Erythroblast (primary cell): ENCODE measurements around the gene LSS.
A peak's percentile ranks its signal among the peaks of the same experiment; 100 is the strongest.

Source experiments
- DNase-seq, 2 experiments: peaks; one replicate each; lab custom pipeline; 2025; lab: John Stamatoyannopoulos, UW
- GATA1 ChIP-seq: IDR thresholded peaks from 2 replicates; pipeline ENCODE4 v1.6.1; 2011; ENCODE audit warnings: low read depth, mild to moderate bottlenecking, control low read depth, low read length, moderate library complexity
- POLR2A ChIP-seq: IDR thresholded peaks from 2 replicates; pipeline ENCODE4 v1.6.1; 2011; ENCODE audit warnings: mild to moderate bottlenecking, low read length

The LSS gene

GRCh38 chr21:46228345-46229051 is at the start of gene LSS:
TSS of gene LSS (minus strand) at chr21:46228774. CDS start at chr21:46228745, 29 bp downstream.
- DNase-seq, result peak; percentile 94 to 97
- TF ChIP-seq POLR2A, result peak; percentile 28
- TF ChIP-seq GATA1, result no peak

GRCh38 chr21:46274797-46275390 is 46.3 kb upstream of the LSS start:
- DNase-seq, result no peak
- TF ChIP-seq GATA1 (no peak), POLR2A (no peak)

GRCh38 chr21:46273341-46273740 is 44.8 kb upstream of the LSS start:
- TF ChIP-seq POLR2A, result no peak
- TF ChIP-seq GATA1, result no peak
- no peak for DNase-seq

GRCh38 chr21:46269466-46269865 is 40.9 kb upstream of the LSS start:
- TF ChIP-seq POLR2A, result no peak
- no peak for TF ChIP-seq GATA1

GRCh38 chr21:46268371-46268770 is 39.8 kb upstream of the LSS start:
- DNase-seq, result no peak
- no peak for TF ChIP-seq POLR2A
- no peak for TF ChIP-seq GATA1

More at GRCh38 chr21:46269466-46269865, 40.9 kb upstream of the LSS start:
- no peak for DNase-seq

GRCh38 chr21:46266946-46267345 is 38.4 kb upstream of the LSS start:
- DNase-seq, result no peak
- TF ChIP-seq POLR2A (no peak), GATA1 (no peak)

DNA sequence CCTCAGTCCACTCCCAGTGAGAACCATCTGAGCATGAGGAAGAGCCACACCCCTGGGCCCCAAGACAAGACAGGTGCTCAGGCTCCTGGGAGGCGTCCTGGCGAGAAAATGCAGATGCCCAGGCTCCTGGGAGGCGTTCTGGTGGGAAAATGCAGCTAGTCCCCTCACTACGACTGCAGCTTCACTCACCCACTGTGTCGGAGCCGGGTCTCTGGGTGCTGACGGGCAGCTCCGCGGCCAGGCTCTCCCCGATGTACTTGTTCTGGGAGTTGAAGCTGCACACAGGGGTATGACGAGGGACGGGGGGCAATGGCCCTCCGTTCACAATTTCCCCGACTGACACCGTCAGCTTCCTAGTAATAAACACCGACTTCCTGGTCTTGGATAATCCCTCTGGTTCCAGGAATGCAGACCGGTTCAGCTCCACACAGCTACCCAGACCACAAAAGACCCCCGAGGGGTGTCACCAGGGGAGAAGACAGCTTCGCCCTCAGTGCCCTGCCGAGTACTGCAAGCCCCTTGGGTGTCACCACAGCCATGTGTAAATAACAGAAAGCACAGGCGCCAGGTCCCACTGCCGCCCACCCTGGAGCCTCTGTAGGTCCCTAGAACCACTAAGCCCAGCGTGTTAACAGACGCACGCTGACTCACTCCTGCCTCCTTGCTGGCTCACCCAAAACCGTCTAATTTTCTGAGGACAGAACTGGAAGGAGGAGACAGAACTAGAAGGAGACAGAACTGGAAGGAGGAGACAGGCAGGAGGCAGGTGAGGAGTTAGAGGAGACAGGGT is 37.4 kb upstream of the LSS start:
- no peak for DNase-seq
- TF ChIP-seq GATA1, result no peak
- no peak for TF ChIP-seq POLR2A

DNA sequence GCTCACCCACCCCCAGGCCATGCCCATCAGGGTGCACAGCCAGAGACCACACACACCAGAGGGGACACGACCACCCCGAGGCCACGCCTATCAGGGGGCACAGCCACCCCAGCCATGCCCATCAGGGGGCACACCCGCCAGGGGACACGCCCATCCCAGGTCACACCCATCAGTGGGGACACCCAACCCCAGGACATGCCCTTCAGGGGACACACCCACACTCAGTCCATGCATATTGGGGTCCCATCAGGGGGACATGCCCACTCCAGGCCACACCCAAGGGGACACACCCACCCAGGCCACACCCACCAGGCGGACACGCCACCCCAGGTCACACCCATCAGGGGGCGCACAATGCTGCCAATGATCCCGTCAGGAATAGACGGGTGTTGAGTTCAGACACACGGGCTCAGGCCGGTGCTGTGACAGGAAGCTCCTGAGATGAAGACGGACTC is 36.1 kb upstream of the LSS start:
- TF ChIP-seq POLR2A, result no peak
- no peak for TF ChIP-seq GATA1
- DNase-seq, result peak; percentile 20 to 33

DNA sequence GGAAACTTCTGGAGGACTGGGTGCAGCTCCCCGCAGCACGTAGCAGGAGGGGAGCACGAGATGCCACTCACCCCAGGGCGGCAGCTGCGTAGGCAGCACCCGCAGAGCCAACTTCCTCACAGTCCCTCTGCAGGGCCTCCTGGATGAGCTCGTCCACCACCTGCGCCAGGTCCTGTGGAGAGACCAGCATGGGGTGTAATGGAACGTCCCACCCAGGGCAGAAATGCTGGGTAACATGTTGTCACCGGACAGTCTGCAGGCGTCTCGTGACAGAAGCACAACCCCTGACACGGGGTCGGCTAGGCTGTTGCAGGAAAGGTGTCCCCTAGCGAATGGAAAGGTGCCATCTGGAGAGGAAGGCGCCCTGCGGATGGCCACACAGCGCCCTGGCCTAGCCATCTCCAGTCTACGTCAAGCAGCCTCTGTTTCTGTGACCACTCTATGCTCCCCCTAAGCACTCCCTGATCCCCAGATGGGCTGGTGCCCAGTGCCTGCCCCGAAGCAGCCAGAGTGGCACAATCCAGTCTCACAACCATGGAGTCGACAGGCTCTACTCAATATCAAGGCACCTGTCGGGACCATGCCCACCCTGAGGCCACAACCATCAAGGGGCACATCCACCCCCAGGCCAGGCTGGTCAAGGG is 35.6 kb upstream of the LSS start:
- TF ChIP-seq POLR2A, result no peak
- no peak for TF ChIP-seq GATA1
- DNase-seq, result no peak

- DNase-seq, result no peak
- TF ChIP-seq GATA1 (no peak), POLR2A (no peak)
Measured at GRCh38 chr21:46256501-46256994, 28.0 kb upstream of the LSS start.

GRCh38 chr21:46255758-46256337 is 27.3 kb upstream of the LSS start:
- TF ChIP-seq GATA1, result no peak
- TF ChIP-seq POLR2A, result no peak
- no peak for DNase-seq

DNA sequence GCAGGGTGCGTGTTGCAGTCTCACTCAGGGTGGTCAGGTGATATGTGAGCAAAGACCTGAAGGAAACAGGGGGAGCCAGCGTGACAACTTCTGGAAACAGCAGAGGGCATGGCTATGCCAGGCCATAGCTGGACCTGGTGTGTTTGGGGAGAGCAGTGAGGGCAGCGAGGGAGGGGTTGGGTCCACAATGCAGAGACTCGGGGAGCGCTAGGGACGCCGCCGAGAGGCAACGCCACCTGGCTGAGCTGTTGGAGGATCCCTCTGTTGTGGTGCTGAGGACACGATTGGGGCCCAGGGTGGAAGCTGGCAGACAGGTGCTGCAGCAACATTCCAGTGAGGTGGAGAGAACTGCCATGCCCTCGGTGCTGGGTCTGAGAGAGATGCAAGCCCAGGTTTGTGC is 26.6 kb upstream of the LSS start:
- TF ChIP-seq POLR2A (no peak), GATA1 (no peak)
- DNase-seq, result no peak
